HG03159 (cell line): ENCODE data around the gene PRL.

ENCODE experiments used
- ATAC-seq: cut with Tn5 transposase; IDR thresholded peaks from one replicate; pipeline ENCODE4 v1.9.1; 2021; ENCODE audit warnings: mild to moderate bottlenecking, moderate library complexity; ENCODE audit not compliant: unreplicated experiment

Gene PRL

GRCh38 chr6:22296067-22296466 lies 769 bp downstream of the PRL start:
- ATAC-seq = no peak

- no peak for ATAC-seq
These were observed 1.7 kb downstream of the PRL start for GRCh38 chr6:22295145-22295544.

DNA sequence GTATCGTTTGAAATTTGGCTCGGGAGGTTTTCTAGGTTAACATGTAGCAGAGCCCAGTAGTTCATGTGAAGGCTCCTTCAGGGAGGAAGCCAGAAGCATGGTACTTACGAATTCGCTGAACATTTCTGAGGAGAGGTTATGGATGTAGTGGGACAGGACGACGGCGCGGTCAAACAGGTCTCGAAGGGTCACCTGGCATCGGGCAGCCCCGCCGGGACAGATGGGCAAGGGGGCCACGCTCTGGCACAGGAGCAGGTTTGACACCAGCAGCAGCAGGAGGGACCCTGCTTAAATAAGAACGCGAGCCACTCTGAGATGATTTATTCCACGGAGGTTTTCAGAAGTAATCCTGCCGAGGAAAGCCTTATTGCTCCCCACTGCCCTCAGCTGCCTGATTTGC lies 2.5 kb downstream of the PRL start:
- ATAC-seq = no peak

GRCh38 chr6:22290045-22290444 lies 6.8 kb downstream of the PRL start:
- ATAC-seq = no peak

GRCh38 chr6:22288721-22289120 lies 8.1 kb downstream of the PRL start:
- no peak for ATAC-seq

GRCh38 chr6:22284666-22285065 lies 12.2 kb downstream of the PRL start:
- no peak for ATAC-seq

DNA sequence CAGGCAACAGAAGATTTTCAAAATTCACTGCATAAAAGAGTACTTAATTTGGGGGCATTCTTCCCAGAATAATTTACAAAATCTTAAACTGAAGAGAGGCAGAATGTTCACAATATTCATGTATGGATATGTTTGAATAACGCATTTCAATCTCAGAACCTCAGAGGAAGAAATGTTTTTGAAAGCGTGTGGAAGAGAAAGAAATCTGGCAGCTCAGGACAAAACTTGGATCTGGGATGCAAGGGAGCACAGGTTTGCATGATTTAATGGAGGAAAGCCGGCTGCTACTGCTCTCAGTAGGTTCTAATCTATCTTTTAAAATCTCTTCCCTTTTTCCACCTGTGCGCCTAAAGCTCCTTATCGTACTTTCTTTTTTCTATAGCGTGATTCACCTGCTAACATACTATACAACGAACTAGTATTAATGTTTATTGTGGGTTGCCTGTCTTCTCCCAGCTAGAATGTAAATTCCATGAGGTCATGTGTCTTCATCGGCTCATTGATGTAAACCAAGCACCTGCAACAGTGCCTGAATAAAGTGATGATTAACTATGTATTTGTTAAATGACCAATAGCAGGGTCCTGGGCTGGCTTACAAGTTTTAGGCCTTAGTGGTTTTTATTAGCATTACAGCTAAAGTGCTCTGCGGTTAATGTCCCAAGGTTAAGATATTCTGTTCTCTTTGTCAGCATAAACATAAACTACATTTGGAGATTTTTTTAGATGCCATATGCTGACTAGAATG lies 15.3 kb downstream of the PRL start:
- ATAC-seq = no peak

- ATAC-seq = no peak
These were observed 17.4 kb downstream of the PRL start for GRCh38 chr6:22279427-22279826.

DNA sequence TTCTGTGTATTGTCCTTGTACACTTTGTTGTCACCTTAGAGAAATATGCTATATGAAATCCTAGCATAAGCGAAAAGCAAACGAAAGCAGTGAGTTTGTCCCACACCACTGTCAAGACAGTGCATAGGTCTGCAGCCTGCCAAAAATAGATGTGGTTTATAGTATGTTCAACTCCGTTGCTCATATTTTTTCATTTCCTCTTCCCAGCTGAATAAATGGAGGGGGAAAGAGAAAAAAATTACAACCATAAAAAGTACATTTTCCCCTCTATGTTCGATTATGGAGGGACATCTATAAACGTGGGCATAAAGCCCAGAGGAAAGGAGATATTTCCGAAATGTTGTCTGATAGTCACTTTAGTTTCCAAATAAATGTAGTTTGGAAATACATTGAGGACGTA lies 25.8 kb downstream of the PRL start:
- peak; percentile 65 for ATAC-seq

GRCh38 chr6:22263748-22264147 lies 33.1 kb downstream of the PRL start:
- ATAC-seq = no peak

DNA sequence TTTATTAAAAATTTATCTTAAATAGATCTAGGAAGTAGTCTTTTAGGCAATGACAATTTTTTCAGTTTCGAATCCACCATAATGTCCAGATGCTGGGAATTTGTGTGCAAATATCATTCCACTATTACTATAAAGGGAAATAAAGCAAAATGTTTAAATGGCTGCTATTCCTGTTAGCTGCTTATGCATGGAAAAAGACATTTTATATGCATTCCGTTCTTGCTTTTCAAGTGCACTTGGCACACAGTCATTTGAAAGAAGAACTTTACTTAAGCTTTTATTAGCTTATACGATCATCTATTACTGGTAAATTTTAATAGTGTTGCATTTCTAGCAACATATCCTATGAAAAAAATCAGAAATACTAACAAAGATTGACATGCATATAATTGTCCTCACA lies 42.0 kb downstream of the PRL start:
- ATAC-seq = no peak

GRCh38 chr6:22253955-22254655 lies 42.7 kb downstream of the PRL start:
- no peak for ATAC-seq

DNA sequence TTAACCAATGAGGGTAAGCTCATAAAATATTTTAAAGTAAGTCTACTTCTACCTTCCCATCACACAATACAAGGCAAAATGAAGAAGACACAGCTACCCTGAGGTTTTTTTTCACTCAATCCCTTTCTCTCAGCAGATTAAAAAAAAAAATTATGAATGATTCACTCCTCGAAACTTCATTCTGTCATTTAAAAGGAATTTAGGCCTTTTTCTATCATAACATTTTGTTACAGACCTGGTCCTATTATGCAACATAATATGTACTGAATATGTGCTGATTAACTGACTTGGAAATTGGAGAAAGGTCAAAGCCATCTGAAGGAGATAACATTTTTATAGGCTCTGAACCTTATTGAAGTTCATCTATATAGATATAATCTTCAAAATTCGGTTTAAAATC lies 45.5 kb downstream of the PRL start:
- ATAC-seq = no peak

DNA sequence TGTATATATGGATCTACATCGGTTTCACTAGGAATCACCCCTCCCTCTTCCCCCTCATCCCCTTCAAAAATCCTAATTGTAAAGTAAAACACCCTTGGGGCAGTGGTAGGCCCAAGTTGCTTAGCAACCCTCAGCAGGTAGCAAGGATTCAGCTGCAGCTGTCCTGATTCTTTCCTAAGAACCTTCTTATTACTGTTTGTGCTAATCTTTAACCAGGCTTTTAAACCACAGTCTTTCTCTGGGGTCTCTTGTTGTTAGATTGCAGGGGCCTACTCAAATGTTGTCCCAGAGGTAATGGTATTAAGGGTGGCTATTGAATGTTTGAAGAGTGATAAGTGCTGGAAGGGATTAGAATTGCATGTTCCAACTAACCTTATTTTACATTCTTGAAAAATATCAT lies 46.4 kb downstream of the PRL start:
- ATAC-seq = no peak

- no peak for ATAC-seq
These were observed 47.0 kb downstream of the PRL start for GRCh38 chr6:22249711-22250350.

GRCh38 chr6:22248513-22249308 lies 48.1 kb downstream of the PRL start:
- ATAC-seq = no peak

- no peak for ATAC-seq
These were observed 48.8 kb downstream of the PRL start for GRCh38 chr6:22247916-22248482.

- no peak for ATAC-seq
These were observed 56.8 kb downstream of the PRL start for GRCh38 chr6:22240025-22240424.

DNA sequence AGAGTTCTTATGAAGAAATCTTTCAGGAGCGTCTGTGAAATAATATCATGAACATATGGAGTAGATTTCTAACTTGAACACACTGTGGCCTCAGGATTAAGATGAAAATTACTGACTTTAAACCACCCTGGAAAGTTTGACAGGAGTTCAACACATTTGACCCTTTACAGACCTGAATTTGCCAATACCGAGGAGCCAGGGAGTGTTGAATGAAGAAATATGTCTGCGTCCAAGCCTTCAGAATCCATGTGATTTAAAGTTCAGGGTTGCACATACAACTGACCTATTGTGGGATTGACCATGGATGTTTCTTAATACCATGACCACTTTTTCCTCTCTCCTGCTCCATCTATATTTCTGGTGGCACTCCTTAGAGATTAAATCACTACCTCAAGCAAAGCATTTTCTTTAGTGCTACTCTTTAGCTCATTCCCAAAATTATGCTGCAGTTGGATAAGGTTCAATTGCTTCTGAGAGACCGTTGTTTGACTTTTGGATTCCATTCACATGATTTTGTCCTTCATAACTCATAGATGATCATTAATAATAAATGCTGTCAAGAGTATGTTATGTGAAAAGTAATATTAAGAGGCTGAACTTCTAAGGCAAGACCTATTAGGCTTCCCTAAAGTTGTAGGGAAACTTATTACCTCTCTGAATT lies 57.4 kb downstream of the PRL start:
- no peak for ATAC-seq

- no peak for ATAC-seq
These were observed 58.0 kb downstream of the PRL start for GRCh38 chr6:22238861-22239260.
